Transverse colon (tissue), 4 donors: ENCODE results near the gene EDA2R. TPM values are rescaled to one million over a fixed set of nuclear protein-coding genes. Genes with fewer than 3 reads are reported as not detected.

Experiments used
- DNase-seq: peaks from one replicate; pipeline ENCODE4 v3.0.0-alpha.2; 2019
- H3K27ac ChIP-seq, 4 donors: fragments of 200-600 bp; sonication (generic); 2 replicates each; pipeline ENCODE4 v1.5.1; 2016 to 2018; ENCODE audit warnings: inconsistent platforms in 4 of 4
- H3K27me3 ChIP-seq: fragments of 200-600 bp; sonication (generic); 2 replicates; pipeline ENCODE4 v1.5.1; 2017; ENCODE audit warnings: inconsistent platforms
- H3K36me3 ChIP-seq, 4 donors: fragments of 200-600 bp; sonication (generic); 2 replicates each; pipeline ENCODE4 v1.5.1; 2017 to 2019; ENCODE audit warnings: inconsistent platforms in 4 of 4
- H3K4me1 ChIP-seq, 4 donors: fragments of 200-600 bp; sonication (generic); 2 replicates each; pipeline ENCODE4 v1.5.1; 2017 to 2020; ENCODE audit warnings: inconsistent platforms in 4 of 4
- H3K4me3 ChIP-seq, 4 donors: fragments of 200-600 bp; sonication (generic); 1 replicate in 1 of 4; 2 replicates in 3 of 4; pipeline versions ENCODE4 v1.5.1 to v1.6.1; 2017 to 2019; ENCODE audit warnings: inconsistent platforms in 4 of 4
- H3K9me3 ChIP-seq, 2 donors: fragments of 200-600 bp; sonication (generic); 2 replicates each; pipeline ENCODE4 v1.5.1; 2017 to 2019; ENCODE audit warnings: inconsistent platforms in 2 of 2
- EP300 ChIP-seq: sonication (generic); formaldehyde crosslinking; IDR thresholded peaks from one replicate; pipeline ENCODE4 v1.6.1; 2017; ENCODE audit warnings: antibody characterized with exemption, low read depth
- POLR2A ChIP-seq: fragments of 450-650 bp; IDR thresholded peaks from one replicate; pipeline ENCODE4 v1.6.1; 2016; ENCODE audit warnings: antibody characterized with exemption, mild to moderate bottlenecking, moderate library complexity
- POLR2AphosphoS5 ChIP-seq, 3 donors: sonication (generic); formaldehyde crosslinking; IDR thresholded peaks; one replicate each; pipeline ENCODE4 v1.6.1; 2016; ENCODE audit warnings: antibody characterized with exemption in 3 of 3
- WGBS, 2 donors: methylation state at CpG; one replicate each; pipeline ENCODE4 v1.1.5; 2018; ENCODE audit warnings: low coverage in 1 of 2; 5-methylcytosine and 5-hydroxymethylcytosine counted together
- in situ Hi-C, 4 donors: fragments of 200-750 bp; cut with MboI; loops; one replicate each; pipeline versions ENCODE4 v1.15.0 to v1.15.1; 2017; ENCODE audit warnings: low sequenced_read_pairs in 3 of 4, low pct_ligation_motif_present in 1 of 4, low pct_unique_long_range_greater_than_20kb in 1 of 4
- intact Hi-C: fragments of 100-400 bp; cut with DNase I; formaldehyde crosslinking; loops from one replicate; pipeline ENCODE4 v1.15.1; 2023; ENCODE audit warnings: low total_unique reads
- total RNA-seq, 4 donors: library from RNA; depleted of rRNA; stranded (reverse); fragments of >200 nt; gene quantifications; one replicate each; pipeline ENCODE4 v1.1.0, GENCODE V29; 2016
- TF ChIP-seq, protein P1 (sequence below), 5 experiments: fragments of 200-600 bp in 3 of 5; fragments of 450-650 bp in 2 of 5; sonication (generic) in 3 of 5; IDR thresholded peaks; 1 replicate in 2 of 5; 2 replicates in 3 of 5; pipeline ENCODE4 v1.5.1; 2016 to 2017; ENCODE audit warnings: antibody characterized with exemption in 5 of 5, inconsistent platforms in 3 of 5, mild to moderate bottlenecking in 2 of 5, moderate library complexity in 1 of 5

EDA2R gene
- total RNA-seq, 4 donors from 2014 or later: 0.48 to 2.0 (median 0.96) TPM; not detected in 1

DNA sequence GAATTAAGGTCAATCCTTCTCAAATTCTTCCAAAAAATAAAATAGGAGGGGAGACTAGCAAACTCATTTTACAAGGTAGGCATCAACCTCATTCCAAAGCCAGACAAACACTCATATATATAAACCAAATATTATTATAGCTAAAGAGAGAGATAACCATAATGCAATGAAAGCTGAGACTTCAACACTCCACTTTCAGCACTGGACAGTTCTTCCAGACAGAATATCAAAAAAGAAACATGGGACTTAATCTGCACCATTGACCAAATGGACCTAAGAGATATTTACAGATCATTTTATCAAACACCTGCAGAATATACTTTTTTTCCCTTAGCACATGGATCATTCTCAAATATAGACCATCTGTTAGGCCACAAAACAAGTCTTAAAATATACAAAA is 15.5 kb upstream of the EDA2R start:
- intact Hi-C loops (no loop called here), in situ Hi-C loops (no loop called here)
- Histone ChIP-seq H3K27ac (no peak overlapping the region), H3K27me3 (no peaks in the 10 kb centered on the region), H3K4me1 (no peaks in the 10 kb centered on the region), H3K9me3 (no peaks in the 10 kb centered on the region), H3K36me3 (no peaks in the 10 kb centered on the region), H3K4me3 (no peak overlapping the region)
- no peak for DNase-seq
- TF ChIP-seq, protein P1, sequence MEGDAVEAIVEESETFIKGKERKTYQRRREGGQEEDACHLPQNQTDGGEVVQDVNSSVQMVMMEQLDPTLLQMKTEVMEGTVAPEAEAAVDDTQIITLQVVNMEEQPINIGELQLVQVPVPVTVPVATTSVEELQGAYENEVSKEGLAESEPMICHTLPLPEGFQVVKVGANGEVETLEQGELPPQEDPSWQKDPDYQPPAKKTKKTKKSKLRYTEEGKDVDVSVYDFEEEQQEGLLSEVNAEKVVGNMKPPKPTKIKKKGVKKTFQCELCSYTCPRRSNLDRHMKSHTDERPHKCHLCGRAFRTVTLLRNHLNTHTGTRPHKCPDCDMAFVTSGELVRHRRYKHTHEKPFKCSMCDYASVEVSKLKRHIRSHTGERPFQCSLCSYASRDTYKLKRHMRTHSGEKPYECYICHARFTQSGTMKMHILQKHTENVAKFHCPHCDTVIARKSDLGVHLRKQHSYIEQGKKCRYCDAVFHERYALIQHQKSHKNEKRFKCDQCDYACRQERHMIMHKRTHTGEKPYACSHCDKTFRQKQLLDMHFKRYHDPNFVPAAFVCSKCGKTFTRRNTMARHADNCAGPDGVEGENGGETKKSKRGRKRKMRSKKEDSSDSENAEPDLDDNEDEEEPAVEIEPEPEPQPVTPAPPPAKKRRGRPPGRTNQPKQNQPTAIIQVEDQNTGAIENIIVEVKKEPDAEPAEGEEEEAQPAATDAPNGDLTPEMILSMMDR (IDR thresholded peaks at IDR 0.05): no peak
- TF ChIP-seq EP300 (no peak), POLR2AphosphoS5 (IDR thresholded peaks at IDR 0.05) (no peak), POLR2A (no peak)

DNA sequence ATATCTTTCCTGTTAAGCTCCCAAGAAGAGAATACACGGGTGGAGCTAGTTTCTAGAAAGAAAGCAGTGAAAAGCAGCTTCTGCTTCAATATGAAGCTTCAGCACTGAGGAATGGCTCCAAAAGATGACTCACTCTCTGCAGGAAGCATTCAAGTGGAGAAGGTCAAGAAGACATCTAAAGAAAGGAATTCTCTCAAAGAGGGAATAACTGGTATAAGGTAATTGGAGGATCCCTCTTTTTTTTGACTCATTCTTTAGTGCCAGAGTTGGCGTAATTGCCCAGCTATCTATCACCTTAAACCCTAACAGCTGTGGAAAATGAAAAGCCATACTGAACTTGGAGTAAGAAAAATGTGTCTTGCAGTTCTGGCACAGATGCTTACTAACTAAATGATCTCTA is 3.5 kb downstream of the EDA2R start:
- no peak for DNase-seq
- 60% methylated on average over 2 of the region's 2 CpGs; no CpG with 5 or more reads in 1 of the 2 donors for WGBS, 2 donors
- Histone ChIP-seq H3K4me3 (no peak overlapping the region), H3K9me3 (no peaks in the 10 kb centered on the region), H3K27me3 (no peaks in the 10 kb centered on the region), H3K27ac (no peak overlapping the region), H3K36me3 (no peaks in the 10 kb centered on the region), H3K4me1 (no peaks in the 10 kb centered on the region)
- intact Hi-C loops (no loop called here), in situ Hi-C loops (no loop called here)
- no peak for TF ChIP-seq POLR2AphosphoS5 (IDR thresholded peaks at IDR 0.05)
- TF ChIP-seq POLR2A: no peak

DNA sequence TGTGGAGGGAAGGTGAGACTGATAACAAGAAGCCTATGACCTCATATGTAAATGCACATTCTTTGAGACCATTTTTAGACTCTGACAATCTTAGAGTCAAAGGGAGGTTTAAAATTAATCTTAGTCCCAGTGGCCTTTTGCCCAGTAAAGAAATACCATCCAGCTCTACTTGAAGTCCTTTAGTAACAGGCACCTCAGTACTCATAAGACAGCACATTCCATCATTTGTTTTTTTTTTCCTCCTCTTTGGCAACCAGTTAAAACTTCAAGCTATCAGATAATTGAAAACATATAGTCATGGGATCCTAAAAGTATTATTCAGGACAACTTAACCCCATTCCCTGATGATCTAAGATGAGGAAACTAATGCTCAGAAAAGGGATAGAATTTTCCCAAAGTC is 4.6 kb downstream of the EDA2R start:
- no peak overlapping the region for H3K27ac ChIP-seq
- H3K27me3 ChIP-seq: no peaks in the 10 kb centered on the region
- H3K4me1 ChIP-seq: no peaks in the 10 kb centered on the region
- no peak overlapping the region for H3K4me3 ChIP-seq
- H3K36me3 ChIP-seq: no peaks in the 10 kb centered on the region
- no peaks in the 10 kb centered on the region for H3K9me3 ChIP-seq
- intact Hi-C loops: no loop called here
- DNase-seq: no peak
- in situ Hi-C loops: no loop called here
- TF ChIP-seq EP300 (no peak), POLR2A (no peak), POLR2AphosphoS5 (IDR thresholded peaks at IDR 0.05) (no peak)
- TF ChIP-seq, protein P1 (IDR thresholded peaks at IDR 0.05): no peak

DNA sequence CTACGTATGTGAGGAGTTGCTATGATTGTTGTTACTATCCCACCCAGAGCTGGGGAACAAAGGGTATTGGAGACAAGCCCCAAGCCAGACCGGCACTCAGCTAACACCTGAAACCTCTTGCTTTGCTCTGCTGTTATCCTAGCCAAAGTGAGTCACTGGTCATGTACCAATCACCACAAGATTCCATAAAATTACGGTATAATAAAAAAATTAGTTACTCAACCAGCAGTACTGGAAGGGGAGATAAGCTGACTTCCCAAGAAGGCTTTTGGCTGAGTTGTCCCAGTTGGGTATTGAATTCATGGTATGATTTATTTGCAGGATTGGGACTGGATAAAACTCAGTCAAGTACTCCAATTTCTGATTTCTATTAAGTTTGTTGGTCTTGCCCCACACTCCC is 5.3 kb downstream of the EDA2R start:
- no peak overlapping the region for H3K27ac ChIP-seq
- no peak for DNase-seq
- H3K4me1 ChIP-seq: no peaks in the 10 kb centered on the region
- intact Hi-C loops (no loop called here), in situ Hi-C loops (no loop called here)
- 57% methylated on average over 3 of the region's 3 CpGs; no CpG with 5 or more reads in 1 of the 2 donors for WGBS, 2 donors
- H3K36me3 ChIP-seq: no peaks in the 10 kb centered on the region
- no peaks in the 10 kb centered on the region for H3K9me3 ChIP-seq
- H3K27me3 ChIP-seq: no peaks in the 10 kb centered on the region
- no peak for TF ChIP-seq POLR2AphosphoS5 (IDR thresholded peaks at IDR 0.05)
- TF ChIP-seq POLR2A: no peak
- TF ChIP-seq, protein P1 (IDR thresholded peaks at IDR 0.05): no peak
- TF ChIP-seq EP300: no peak
- H3K4me3 ChIP-seq: no peak overlapping the region

DNA sequence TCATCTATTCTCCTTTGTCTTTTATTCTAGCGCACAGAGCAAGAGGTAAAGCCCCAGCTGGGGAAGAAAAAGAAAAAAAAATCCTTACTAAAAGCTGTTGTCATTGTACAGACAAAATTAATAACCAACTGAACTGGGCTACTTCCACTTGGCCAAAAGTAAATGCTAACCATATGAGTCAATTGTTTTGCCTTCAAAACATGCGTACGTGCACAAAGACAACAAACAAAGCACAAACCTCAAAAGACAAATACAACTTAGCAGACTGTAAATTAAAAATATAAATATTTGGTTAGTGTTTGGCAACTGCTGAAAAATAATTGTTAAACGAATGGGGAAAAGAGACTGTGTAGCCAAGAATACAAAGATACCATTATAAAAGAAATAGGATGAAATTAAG is 5.9 kb downstream of the EDA2R start:
- in situ Hi-C loops: no loop called here
- no peak for TF ChIP-seq POLR2AphosphoS5 (IDR thresholded peaks at IDR 0.05)
- TF ChIP-seq POLR2A: no peak
- no peak for TF ChIP-seq EP300
- TF ChIP-seq, protein P1 (IDR thresholded peaks at IDR 0.05): no peak
- H3K27me3 ChIP-seq: no peaks in the 10 kb centered on the region
- DNase-seq: no peak
- WGBS, 2 donors: 62 to 82% methylated on average over 3 to 4 of the region's 4 CpGs
- no peaks in the 10 kb centered on the region for H3K4me1 ChIP-seq
- intact Hi-C loops: no loop called here
- H3K36me3 ChIP-seq: no peaks in the 10 kb centered on the region
- H3K9me3 ChIP-seq: no peaks in the 10 kb centered on the region
- no peak overlapping the region for H3K4me3 ChIP-seq
- no peak overlapping the region for H3K27ac ChIP-seq
